Psoas muscle (tissue), 8 donors: ENCODE measurements around the gene TEDC2. TPM values are rescaled to one million over a fixed set of nuclear protein-coding genes. Genes with fewer than 3 reads are reported as not detected.

Experiments
- ATAC-seq, 4 donors: fragments of 200-7000 bp; cut with Tn5 transposase; one replicate each; pipeline ENCODE4 v1.9.1; 2020; ENCODE audit warnings: moderate library complexity in 3 of 4, mild to moderate bottlenecking in 2 of 4
- DNase-seq, 2 donors: peaks; one replicate each; pipeline ENCODE4 v3.0.0-alpha.2; 2020
- H3K27ac ChIP-seq: fragments of 200-600 bp; one replicate; pipeline ENCODE4 v1.8.0; 2022
- H3K27me3 ChIP-seq, 3 donors: fragments of 200-600 bp in 1 of 3; one replicate each; pipeline versions ENCODE4 v1.6.1 to v1.8.0; 2013 to 2022; ENCODE audit warnings: low read length in 2 of 3, mild to moderate bottlenecking in 2 of 3, moderate library complexity in 1 of 3; ENCODE audit not compliant: insufficient read depth in 3 of 3
- H3K36me3 ChIP-seq, 2 donors: fragments of 200-600 bp in 1 of 2; one replicate each; pipeline versions ENCODE4 v1.6.1 to v1.8.0; 2013 to 2022; ENCODE audit warnings: low read depth in 1 of 2, mild to moderate bottlenecking in 1 of 2, moderate library complexity in 1 of 2; ENCODE audit not compliant: insufficient read depth in 1 of 2
- H3K4me1 ChIP-seq: fragments of 200-600 bp; one replicate; pipeline ENCODE4 v1.8.0; 2022
- H3K4me3 ChIP-seq: fragments of 200-600 bp; one replicate; pipeline ENCODE4 v1.8.0; 2022; ENCODE audit warnings: mild to moderate bottlenecking
- H3K9me3 ChIP-seq: fragments of 200-600 bp; one replicate; pipeline ENCODE4 v1.8.0; 2022
- CTCF ChIP-seq: fragments of 200-600 bp; IDR thresholded peaks from one replicate; pipeline ENCODE4 v1.8.0; 2022; ENCODE audit warnings: antibody characterized with exemption
- WGBS, 3 donors: extraction: QIAGEN DNeasy Blood & Tissue Kit; methylation state at CpG; one replicate each; pipeline versions ENCODE4 v1.1.6 to v1.1.7; 2013; 5-methylcytosine and 5-hydroxymethylcytosine counted together
- intact Hi-C, 2 donors: fragments of 100-400 bp; cut with DNase I; formaldehyde crosslinking; loops; one replicate each; pipeline versions ENCODE4 v1.11.0 to v1.14.2; 2022
- polyA plus RNA-seq, 3 donors: library from polyadenylated mRNA; stranded (reverse); fragments of 200-250 nt; gene quantifications; one replicate each; pipeline ENCODE4 v1.2.3, GENCODE V29; 2013
- total RNA-seq, 4 donors: library from RNA; stranded (reverse); fragmentation: NEBNext Ultra II Directional in 2 of 4; extraction: Animal tissue kit (Norgen Biotek cat#: 25700) in 2 of 4; gene quantifications; one replicate each; pipeline versions ENCODE4 v1.2.1 to v1.2.4, GENCODE V29; 2021 to 2023
- donor health status: healthy with polysubstance abuse.
- donor health status: DM: no; HTN: no; CAD: no; lungs with moderate emphysema.
- donor health status: Bipolar disorder and iron deficiency.
- donor health status: healthy.
- donor health status: DM: yes; HTN: yes; CAD: no.
- donor health status: DM: no; HTN: no; CAD: no.
- donor health status: DM: no; HTN: no; CAD: no.
- donor health status: DM: yes; HTN: yes; CAD: no.

The TEDC2 gene
- total and polyA plus RNA-seq, 7 donors: 0.25 to 3.0 (median 0.61) TPM

DNA sequence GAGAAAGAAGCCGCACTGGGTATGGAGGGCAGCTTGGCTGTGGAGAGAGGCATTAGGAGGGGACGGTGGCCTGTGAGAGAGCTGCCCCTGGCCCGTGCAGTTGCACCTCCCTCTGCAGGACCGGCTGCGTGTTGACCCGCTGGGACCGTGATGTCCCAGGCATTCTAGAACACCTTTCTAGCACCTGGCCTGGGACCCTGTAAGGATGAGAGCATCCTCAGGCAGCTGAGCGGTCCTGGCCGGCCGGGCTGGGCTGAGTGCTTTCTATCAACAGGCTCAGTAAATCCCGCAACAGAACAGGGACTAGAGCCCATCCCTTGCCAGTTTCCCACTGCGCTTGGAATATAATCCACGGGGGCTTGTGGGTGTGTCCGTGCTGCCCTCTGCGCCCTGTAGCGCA lies 29.7 kb downstream of the TEDC2 start:
- DNase-seq (no peak), ATAC-seq (no peak)
- WGBS, 3 donors: 92 to 95% (median 93%) methylated on average over 16 of the region's 16 CpGs
- TF ChIP-seq CTCF: no peak
- peaks cover 11% of the 10 kb centered on the region for H3K4me1 ChIP-seq
- no peaks in the 10 kb centered on the region for H3K27me3 ChIP-seq
- no peak overlapping the region for H3K27ac ChIP-seq
- H3K4me3 ChIP-seq: no peak overlapping the region
- no peaks in the 10 kb centered on the region for H3K9me3 ChIP-seq
- no peaks in the 10 kb centered on the region for H3K36me3 ChIP-seq
- intact Hi-C loops: loop anchor here in 1 of 2 donors (5.0 kb wide), 1 partner anchor 332 kb away; the partner anchor contains the start of gene TRAF7

GRCh38 chr16:2490190-2491105 lies 30.5 kb downstream of the TEDC2 start:
- H3K4me1 ChIP-seq: peaks cover 9% of the 10 kb centered on the region
- ATAC-seq (no peak), DNase-seq (no peak)
- H3K9me3 ChIP-seq: no peaks in the 10 kb centered on the region
- H3K27me3 ChIP-seq: no peaks in the 10 kb centered on the region
- intact Hi-C loops: no loop called here
- no peak for TF ChIP-seq CTCF
- H3K4me3 ChIP-seq: no peak overlapping the region
- 84 to 86% (median 86%) methylated on average over 23 of the region's 23 CpGs for WGBS, 3 donors
- H3K36me3 ChIP-seq: no peaks in the 10 kb centered on the region
- H3K27ac ChIP-seq: no peak overlapping the region

- 89 to 91% (median 91%) methylated on average over 13 of the region's 13 CpGs for WGBS, 3 donors
- H3K27ac ChIP-seq: no peak overlapping the region
- intact Hi-C loops: no loop called here
- no peaks in the 10 kb centered on the region for H3K27me3 ChIP-seq
- DNase-seq (no peak), ATAC-seq (no peak)
- no peak for TF ChIP-seq CTCF
- no peak overlapping the region for H3K4me3 ChIP-seq
- peaks cover 0 to 7% of the 10 kb centered on the region in 2 donors for H3K36me3 ChIP-seq
- no peaks in the 10 kb centered on the region for H3K9me3 ChIP-seq
- peaks cover 5% of the 10 kb centered on the region for H3K4me1 ChIP-seq
Measured at GRCh38 chr16:2492292-2492691, 32.4 kb downstream of the TEDC2 start.

DNA sequence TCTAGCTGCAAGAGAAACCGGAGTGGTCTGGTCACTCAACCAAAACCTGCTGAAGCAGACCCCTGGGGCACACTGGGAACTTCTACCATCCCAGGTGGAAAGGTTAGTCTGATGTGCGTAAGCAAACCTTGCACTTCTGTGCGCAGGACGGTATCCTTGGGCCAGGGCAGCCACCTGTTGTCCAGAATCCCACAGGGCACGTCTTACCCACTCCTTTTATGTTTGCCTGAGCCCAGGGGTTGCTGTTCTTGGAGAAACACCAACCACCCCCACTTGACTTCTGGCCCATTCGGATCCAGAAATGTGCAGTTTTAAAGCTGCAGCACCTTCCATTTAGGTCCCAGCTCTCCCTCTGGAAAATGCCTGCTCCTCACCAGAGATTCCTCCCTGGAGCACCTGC lies 33.7 kb downstream of the TEDC2 start:
- 79 to 96% (median 82%) methylated on average over 6 of the region's 6 CpGs for WGBS, 3 donors
- peaks cover 0 to 7% of the 10 kb centered on the region in 2 donors for H3K36me3 ChIP-seq
- peaks cover 17% of the 10 kb centered on the region for H3K4me1 ChIP-seq
- H3K4me3 ChIP-seq: no peak overlapping the region
- TF ChIP-seq CTCF: no peak
- no peaks in the 10 kb centered on the region for H3K9me3 ChIP-seq
- no peak for DNase-seq
- H3K27me3 ChIP-seq: no peaks in the 10 kb centered on the region
- ATAC-seq: no peak
- intact Hi-C loops: no loop called here
- no peak overlapping the region for H3K27ac ChIP-seq
